ENCODE measurements around the gene FAM180A.

FAM180A gene

DNA sequence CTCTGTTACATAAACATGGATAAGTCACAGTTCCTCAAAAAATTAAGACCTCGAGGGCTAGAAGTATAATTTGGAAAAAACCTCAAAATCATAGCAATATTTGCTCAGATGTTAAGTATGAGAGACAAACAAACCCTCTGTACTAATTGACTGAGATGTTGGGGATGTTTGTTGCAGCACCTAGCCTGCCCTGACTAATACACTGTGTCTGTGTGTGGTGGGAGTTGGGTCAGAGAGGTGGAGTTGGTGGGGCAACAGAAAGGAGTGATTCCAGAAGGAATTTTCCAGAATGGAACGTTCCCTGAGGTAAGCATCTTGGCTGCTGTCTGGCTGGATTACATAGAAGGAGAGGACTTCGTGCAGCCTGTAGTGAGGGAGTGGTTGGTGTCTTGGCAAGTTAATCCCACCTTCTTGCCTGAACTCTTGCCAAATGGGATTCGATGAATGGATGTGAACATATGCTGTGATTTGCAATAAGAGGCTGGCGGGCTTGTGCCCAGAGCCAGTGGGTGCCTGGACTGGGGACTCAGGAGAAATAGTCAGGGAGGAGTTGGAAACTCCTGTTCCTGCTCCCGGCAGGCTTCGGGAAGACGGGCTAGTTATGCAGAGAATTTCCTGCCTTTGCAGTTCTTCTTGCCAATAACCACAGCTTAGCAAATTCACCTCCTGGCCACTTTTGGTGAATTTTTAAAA, 9.3 kb upstream of the FAM180A start:
- DNase-seq (ENCODE audit: low read depth) = no peak
- H3K4me3 ChIP-seq (ENCODE audit: low read depth, low read length) = no peak overlapping the region
- TF ChIP-seq, protein P1, sequence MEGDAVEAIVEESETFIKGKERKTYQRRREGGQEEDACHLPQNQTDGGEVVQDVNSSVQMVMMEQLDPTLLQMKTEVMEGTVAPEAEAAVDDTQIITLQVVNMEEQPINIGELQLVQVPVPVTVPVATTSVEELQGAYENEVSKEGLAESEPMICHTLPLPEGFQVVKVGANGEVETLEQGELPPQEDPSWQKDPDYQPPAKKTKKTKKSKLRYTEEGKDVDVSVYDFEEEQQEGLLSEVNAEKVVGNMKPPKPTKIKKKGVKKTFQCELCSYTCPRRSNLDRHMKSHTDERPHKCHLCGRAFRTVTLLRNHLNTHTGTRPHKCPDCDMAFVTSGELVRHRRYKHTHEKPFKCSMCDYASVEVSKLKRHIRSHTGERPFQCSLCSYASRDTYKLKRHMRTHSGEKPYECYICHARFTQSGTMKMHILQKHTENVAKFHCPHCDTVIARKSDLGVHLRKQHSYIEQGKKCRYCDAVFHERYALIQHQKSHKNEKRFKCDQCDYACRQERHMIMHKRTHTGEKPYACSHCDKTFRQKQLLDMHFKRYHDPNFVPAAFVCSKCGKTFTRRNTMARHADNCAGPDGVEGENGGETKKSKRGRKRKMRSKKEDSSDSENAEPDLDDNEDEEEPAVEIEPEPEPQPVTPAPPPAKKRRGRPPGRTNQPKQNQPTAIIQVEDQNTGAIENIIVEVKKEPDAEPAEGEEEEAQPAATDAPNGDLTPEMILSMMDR (IDR thresholded peaks at IDR 0.05; ENCODE audit: control insufficient read depth, extremely low read depth, insufficient read depth) = no peak

DNA sequence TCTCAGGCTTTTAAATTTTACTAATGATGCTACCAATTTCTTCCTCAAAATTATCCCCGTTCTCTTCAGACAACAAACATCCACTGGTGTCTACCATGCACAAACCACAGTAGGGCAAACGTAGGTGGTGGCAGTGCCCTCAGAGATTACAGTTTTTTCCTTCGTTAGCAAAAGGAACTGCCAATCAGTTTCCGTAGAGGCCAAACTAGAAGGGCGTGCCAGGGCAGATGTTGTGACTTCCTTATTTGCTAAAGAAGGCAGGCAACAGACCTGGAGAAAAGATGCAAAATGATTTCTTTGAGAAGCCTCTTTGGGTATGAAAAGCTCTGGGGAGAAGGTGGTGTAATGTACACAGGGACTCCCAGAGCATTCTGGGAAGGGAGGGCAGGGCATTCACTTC, 7.6 kb upstream of the FAM180A start:
- TF ChIP-seq, protein P1 (IDR thresholded peaks at IDR 0.05; ENCODE audit: control insufficient read depth, extremely low read depth, insufficient read depth) = no peak
- no peak overlapping the region for H3K4me3 ChIP-seq (ENCODE audit: low read depth, low read length)
- no peak for DNase-seq (ENCODE audit: low read depth)

DNA sequence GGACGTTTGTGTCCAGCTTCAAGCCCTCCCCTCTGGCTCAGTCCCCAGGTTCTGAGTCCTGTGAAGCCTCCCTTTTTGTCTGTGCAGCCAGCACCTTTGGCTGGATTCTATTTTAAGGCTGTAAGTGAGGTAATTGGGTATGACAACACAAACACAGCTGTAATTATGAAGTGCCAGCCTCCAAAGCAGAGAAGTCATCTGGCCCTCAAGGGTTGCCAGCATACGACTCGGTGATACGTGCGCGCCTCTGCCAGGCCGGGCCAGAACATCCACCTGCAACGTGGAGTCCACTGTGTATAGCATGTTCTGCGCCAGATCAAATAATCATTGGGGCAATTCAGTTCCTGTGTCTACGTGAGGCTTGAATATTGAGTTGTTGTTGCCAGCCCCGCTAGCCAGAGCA, 6.7 kb upstream of the FAM180A start:
- no peak overlapping the region for H3K4me3 ChIP-seq (ENCODE audit: low read depth, low read length)
- TF ChIP-seq, protein P1 (IDR thresholded peaks at IDR 0.05; ENCODE audit: control insufficient read depth, extremely low read depth, insufficient read depth) = no peak
- no peak for DNase-seq (ENCODE audit: low read depth)

DNA sequence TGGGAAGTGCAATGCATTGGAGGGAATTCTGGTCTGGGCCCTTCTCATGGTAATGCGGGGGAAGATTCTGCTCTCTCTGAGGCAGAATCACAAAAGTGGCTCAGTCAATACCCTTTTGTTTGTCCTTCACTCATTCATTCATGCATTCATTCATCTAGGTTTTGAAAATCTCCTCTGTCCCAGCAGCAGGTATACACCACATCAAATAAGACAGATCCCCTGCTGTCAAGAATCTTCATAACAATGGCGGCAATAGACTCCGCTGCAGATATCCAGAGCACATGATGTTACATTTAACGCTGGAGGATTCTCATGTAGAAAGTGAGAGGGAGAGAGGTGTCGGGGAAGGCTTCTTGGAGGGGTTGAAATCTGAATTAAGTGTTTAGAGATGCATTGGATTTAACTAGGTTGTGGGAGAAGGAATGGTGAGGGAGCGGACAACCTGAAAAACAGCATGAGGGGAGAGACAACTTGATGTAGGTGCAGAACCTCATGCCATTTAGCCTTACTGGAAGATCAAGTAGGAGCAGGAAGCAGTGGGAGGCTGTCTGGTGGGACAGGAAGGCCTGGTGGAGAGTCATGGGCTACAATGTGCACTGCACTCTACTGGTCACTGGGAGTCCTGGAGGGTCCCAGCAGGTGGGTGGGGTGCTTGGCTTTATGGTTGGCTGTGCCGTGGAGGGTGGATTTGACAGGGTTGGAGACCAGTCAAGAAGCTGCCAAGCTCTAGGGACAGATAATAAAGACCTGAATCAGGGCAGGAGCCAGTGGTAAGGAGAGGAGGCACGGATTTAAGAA, 5.2 kb upstream of the FAM180A start:
- no peak for DNase-seq (ENCODE audit: low read depth)
- TF ChIP-seq, protein P1 (IDR thresholded peaks at IDR 0.05; ENCODE audit: control insufficient read depth, extremely low read depth, insufficient read depth) = no peak
- H3K4me3 ChIP-seq (ENCODE audit: low read depth, low read length) = no peak overlapping the region

DNA sequence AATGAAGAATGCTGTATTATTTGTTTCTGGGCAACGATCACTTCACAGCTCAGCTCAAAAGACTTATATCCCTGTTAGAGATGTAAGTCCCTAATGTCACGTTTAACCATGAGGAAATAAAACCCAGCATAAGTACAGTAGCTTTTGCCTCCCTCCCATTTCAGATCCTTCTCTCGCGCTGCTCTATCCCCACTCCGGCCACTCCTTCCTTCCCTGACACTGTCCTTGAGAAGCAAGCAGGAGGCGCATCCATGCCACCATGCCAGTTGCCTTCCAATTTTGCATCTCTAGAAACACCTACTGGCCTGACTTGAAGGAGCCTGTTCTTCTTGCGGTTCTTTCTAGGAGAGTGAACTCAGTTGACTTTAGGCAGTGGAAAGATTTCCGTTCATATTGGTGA, 1.2 kb downstream of the FAM180A start:
- DNase-seq (ENCODE audit: low read depth) = no peak
- no peak overlapping the region for H3K4me3 ChIP-seq (ENCODE audit: low read depth, low read length)
- TF ChIP-seq, protein P1 (IDR thresholded peaks at IDR 0.05; ENCODE audit: control insufficient read depth, extremely low read depth, insufficient read depth) = no peak

DNA sequence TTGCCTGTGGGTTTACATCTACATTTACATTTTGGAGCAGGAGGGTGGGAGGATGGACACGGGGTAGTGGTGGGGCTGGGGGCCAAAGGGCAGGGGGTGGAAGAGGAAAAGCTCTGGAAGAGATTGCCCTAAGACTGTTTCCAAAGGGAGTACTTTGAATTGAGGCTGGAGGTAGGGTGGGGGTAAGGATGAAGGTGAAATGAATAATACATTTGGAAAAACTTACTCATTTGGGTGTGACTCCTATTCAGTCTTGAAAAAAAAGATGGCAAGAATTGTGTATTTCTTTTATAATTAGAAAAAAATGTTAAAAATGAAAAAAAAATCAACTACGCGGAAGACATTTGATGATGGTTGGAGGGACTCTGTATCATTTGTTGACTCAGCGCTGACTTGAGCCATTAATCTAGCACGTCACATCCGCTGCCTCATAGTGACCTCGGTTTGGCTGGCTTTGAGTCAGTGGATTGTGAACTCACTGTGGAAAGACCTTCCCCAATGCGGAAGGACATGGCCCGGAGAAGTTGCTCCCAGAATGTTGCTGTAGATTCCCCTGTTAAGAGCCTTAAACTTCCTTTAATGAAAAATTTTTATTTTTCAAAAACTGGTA, 2.8 kb downstream of the FAM180A start:
- no peak overlapping the region for H3K4me3 ChIP-seq (ENCODE audit: low read depth, low read length)
- DNase-seq (ENCODE audit: low read depth) = no peak
- TF ChIP-seq, protein P1 (IDR thresholded peaks at IDR 0.05; ENCODE audit: control insufficient read depth, extremely low read depth, insufficient read depth) = no peak

All from LNCaP clone FGC (cell line).